CMK (cell line): ENCODE data around the gene PHLPP2.
"Not testable (repeated sequence)": the region's sequence is repeated elsewhere in the genome, so short reads cannot be mapped to it uniquely, and the experiment has no call there.

Experiments used
- DNase-seq: peaks from one replicate; pipeline ENCODE4 v3.0.0-alpha.2; 2010; ENCODE audit warnings: low read depth

The PHLPP2 gene

GRCh38 chr16:71712501-71712900 is 12.0 kb downstream of the PHLPP2 start:
- DNase-seq: no peak

GRCh38 chr16:71711789-71712188 is 12.7 kb downstream of the PHLPP2 start:
- DNase-seq: no peak

GRCh38 chr16:71709229-71709781 is 15.2 kb downstream of the PHLPP2 start:
- DNase-seq: no peak

GRCh38 chr16:71708696-71709095 is 15.8 kb downstream of the PHLPP2 start:
- no peak for DNase-seq

- DNase-seq: no peak
Observed at GRCh38 chr16:71707199-71707598, 17.3 kb downstream of the PHLPP2 start.

GRCh38 chr16:71706046-71706445 is 18.5 kb downstream of the PHLPP2 start:
- no peak for DNase-seq

GRCh38 chr16:71703333-71703732 is 21.2 kb downstream of the PHLPP2 start:
- DNase-seq: no peak

GRCh38 chr16:71700831-71701230 is 23.7 kb downstream of the PHLPP2 start:
- no peak for DNase-seq

GRCh38 chr16:71698491-71698890 is 26.0 kb downstream of the PHLPP2 start:
- no peak for DNase-seq

- DNase-seq: no peak
Observed at GRCh38 chr16:71693164-71693563, 31.3 kb downstream of the PHLPP2 start.

- DNase-seq: no peak
Observed at GRCh38 chr16:71689901-71690300, 34.6 kb downstream of the PHLPP2 start.

- no peak for DNase-seq
Observed at GRCh38 chr16:71687861-71688260, 36.6 kb downstream of the PHLPP2 start.

- not testable (repeated sequence) for DNase-seq
Observed at GRCh38 chr16:71684280-71684679, 40.2 kb downstream of the PHLPP2 start.

- no peak for DNase-seq
Observed at GRCh38 chr16:71681360-71681759, 43.1 kb downstream of the PHLPP2 start.

GRCh38 chr16:71676236-71676635 is 48.3 kb downstream of the PHLPP2 start:
- no peak for DNase-seq

- DNase-seq: no peak
Observed at GRCh38 chr16:71675380-71675779, 49.1 kb downstream of the PHLPP2 start.

GRCh38 chr16:71674229-71674628 is 50.3 kb downstream of the PHLPP2 start:
- no peak for DNase-seq

- no peak for DNase-seq
Observed at GRCh38 chr16:71673582-71673973, 50.9 kb downstream of the PHLPP2 start.

- DNase-seq: no peak
Observed at GRCh38 chr16:71672803-71673581, 51.5 kb downstream of the PHLPP2 start.

GRCh38 chr16:71672125-71672524 is 52.4 kb downstream of the PHLPP2 start:
- no peak for DNase-seq

GRCh38 chr16:71671165-71671564 is 53.3 kb downstream of the PHLPP2 start:
- no peak for DNase-seq

GRCh38 chr16:71670537-71670936 is 54.0 kb downstream of the PHLPP2 start:
- DNase-seq: no peak

- no peak for DNase-seq
Observed at GRCh38 chr16:71669926-71670536, 54.5 kb downstream of the PHLPP2 start.
